SK-N-MC (cell line): ENCODE data around the gene TRIM39.

Experiments
- EZH2 ChIP-seq: fragments of 200-600 bp; sonication (generic); IDR thresholded peaks from one replicate; pipeline ENCODE4 v1.6.1; 2017; ENCODE audit warnings: antibody characterized with exemption
- POLR2AphosphoS5 ChIP-seq: IDR thresholded peaks from 2 replicates; pipeline ENCODE4 v1.6.1; 2012; ENCODE audit warnings: mild to moderate bottlenecking, low read depth, low read length, borderline replicate concordance

- TF ChIP-seq POLR2AphosphoS5 (no peak), EZH2 (no peak)
These were observed 53.7 kb downstream of the TRIM39 start for GRCh38 chr6:30380464-30380863.
